GM18502 (cell line): ENCODE data around the gene GALNT10.

Experiments
- ATAC-seq: cut with Tn5 transposase; IDR thresholded peaks from one replicate; pipeline ENCODE4 v1.9.1; 2021; ENCODE audit warnings: mild to moderate bottlenecking; ENCODE audit not compliant: unreplicated experiment, poor library complexity

The GALNT10 gene

DNA sequence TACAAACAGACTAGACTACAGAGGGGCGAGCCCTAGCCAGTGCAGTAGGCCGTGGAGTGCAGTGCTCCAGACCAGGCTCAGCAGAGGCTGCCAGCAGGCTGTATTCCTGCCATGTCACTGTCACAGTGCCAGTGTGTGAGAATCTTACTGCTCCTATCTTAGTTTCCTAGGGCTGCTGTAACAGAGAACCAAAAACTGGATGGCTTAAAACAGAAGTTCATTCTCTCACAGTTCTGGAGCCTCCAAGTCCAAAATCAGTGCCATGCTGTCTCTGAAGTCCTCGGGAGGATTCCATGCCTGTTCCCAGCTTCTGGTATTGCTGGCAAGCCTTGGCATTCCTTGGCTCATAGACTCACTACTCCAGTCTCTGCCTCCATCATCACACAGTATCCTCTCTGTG is 180.3 kb downstream of the GALNT10 start:
- no peak for ATAC-seq

DNA sequence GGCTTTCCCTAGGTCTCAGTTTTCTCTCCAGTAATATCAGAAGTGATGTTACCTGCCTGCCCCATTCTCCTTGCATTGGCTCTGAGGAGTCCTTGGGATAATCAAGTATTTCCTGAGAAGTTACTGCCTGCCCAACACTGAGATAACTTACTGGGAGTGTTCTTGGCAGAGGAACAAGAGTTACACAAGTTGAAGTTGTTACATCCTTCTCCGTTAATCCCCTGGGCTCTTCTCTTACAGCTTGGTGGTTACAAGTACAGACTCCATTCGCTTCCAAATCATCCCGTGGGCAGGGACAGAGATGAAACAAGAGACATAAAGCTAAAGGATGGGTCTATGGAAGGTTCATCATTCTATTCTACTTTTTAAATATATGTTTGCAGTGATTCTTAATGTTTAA is 181.2 kb downstream of the GALNT10 start:
- ATAC-seq, result no peak

DNA sequence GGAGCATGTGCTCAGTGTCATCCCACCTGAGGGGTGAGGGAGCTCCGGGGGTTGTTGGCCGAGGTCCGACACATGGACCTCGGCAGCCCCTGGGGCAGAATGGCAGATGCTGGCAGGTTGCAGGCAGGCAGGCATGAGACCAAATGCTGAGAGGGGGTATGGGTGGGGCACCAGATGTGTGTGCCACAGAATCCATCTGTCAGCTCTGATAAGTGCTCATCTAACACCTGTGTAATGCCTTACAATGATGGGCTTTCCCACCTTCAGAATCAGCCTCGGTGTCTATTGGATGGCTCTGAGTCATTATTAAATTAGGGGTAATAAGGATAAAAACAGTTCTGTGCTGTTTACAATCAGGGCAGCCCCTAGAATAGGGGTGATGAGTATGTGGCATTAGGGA is 182.1 kb downstream of the GALNT10 start:
- ATAC-seq, result no peak

DNA sequence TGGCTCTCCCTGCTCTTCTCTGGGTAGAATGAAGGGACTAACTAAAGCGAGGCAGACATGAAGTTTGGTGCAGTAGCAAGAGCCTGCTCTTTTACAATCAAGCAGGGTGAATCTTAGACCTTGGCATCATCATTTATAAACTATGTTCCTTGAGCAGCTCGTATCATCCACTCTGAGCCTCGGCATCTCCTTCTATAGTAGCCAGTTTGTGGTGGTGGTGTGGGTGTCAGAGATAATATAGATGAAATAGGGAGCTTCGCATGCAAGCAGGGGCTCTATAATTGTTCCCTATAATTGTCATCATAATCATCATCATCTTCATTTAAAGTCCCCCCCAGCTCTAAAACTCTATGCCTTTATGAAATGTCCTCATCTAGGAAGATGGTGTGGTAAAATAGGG is 182.8 kb downstream of the GALNT10 start:
- ATAC-seq, result no peak

DNA sequence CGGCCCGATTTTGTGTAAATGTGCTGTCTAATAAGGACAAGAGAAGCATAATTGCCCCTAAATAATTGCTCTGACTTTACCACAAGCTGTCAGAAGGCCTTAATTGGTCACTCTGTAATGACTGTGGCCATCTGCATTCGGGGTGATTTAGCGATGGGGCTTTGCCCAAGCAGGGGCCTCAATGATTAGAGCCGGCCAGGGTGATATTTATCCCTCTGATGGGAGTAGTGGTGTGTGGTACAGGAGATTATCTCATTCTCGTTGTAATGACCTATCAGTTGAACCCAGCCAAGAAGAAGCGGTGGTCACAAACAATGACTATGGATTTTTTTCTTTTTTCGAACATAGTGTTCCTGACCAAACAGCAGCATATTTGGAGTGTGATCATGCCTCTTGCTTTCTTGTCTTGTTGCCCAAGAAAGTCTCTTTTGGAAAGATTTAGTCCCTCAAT is 183.2 kb downstream of the GALNT10 start:
- no peak for ATAC-seq

DNA sequence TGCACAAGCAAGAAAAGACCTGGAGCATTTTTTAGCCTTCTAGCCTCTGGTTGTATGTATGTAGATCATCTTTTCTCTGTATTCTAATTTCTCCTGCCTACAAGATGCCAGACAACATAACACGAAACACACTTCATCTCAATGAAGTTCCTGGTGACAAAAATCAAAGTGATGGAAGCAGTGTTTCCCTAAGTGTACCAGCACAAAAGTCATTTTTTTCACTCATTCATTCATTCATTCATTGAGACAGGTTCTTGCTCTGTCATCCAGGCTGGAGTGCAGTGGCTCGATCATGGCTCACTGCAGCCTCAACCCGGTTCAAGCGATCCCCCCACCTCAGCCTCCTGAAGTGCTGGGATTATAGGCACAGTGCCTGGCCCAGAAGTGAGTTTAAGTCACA is 183.7 kb downstream of the GALNT10 start:
- ATAC-seq, result no peak

GRCh38 chr5:154375329-154376008 is 184.9 kb downstream of the GALNT10 start:
- no peak for ATAC-seq

GRCh38 chr5:154376481-154376880 is 185.9 kb downstream of the GALNT10 start:
- no peak for ATAC-seq

- ATAC-seq, result no peak
These were observed 187.4 kb downstream of the GALNT10 start for GRCh38 chr5:154377754-154378533.

GRCh38 chr5:154380263-154380662 is 189.7 kb downstream of the GALNT10 start:
- no peak for ATAC-seq

DNA sequence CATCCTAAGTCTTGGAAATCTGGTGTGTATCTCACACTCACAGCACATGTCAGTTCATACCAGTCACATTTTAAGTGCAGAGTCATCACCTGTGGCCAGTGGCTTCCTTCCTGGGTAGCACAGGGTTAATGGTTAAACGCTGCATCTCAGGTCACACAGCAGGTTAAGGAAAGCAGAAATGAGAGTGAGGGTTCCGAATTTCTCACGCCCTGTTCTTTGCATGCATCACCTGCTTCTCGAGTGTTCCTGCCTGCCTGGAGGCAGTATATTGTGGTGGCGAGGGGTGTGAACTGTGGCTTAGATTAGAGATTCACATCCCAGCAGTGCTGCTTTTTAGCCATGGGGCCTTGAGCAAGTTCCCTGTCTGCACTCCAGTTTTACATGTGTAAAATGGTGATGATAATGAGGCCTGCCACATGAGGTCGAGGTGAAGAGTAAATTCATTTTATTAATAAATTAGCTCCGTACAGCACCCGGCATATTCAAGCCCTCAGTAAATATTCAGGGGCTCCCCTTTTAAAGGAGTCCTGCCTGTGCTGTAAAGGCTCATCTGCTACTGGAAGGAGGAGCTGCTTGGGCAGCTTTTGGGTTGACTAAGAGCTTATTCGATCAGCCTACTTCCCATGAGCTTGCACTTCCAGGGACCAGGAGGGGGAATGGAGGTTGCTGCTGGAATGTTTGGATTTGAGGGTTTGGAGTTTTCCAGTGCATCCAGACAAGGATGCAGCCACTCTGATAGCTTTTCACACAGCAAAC is 194.1 kb downstream of the GALNT10 start:
- peak; percentile 99 for ATAC-seq

DNA sequence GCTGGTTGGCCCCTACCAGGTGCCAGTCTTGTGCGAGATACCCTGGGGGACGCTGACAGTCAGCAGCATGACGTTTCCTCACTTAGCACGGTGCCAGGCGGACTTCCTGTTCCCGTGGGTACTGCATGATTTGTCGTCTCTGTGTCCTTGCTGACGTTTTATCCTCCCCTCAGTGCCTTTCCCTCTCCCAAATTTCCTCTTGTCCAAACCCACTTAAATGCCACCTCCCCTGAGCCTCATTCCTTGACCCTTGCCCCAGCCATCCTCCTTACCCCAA is 194.6 kb downstream of the GALNT10 start:
- no peak for ATAC-seq

DNA sequence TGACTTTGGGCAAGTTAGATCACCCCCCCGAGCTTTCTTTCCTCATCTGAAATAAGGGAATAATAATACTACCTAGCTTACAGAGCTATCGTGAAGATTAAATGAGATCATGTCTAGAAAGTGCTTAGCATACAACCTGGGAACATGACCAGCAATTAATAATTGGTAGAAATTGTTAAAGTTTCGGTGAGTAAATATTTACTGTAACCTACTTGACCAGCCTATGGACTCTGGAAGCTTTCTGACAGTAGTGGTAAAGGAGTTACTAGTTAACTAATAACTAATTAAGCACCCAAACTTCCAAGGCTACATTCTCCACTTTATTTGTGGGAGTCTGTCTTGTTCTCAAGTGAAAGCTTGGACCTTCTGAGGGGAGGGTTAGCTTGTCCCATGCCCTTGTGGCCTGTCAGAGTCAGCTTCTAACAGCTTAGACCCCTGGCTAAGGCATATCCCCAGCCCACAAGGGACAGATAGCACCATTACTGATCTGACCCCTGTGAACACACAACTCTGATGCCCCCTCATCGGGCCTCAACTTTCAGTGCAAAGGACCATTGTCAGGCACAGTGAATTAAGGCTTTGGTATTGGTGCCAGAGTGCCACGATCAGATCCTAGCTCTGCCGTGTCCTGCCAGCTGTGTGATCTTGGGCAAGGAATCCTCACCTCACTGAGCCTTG is 196.6 kb downstream of the GALNT10 start:
- no peak for ATAC-seq

- ATAC-seq, result no peak
These were observed 198.3 kb downstream of the GALNT10 start for GRCh38 chr5:154388842-154389241.

GRCh38 chr5:154390096-154390495 is 199.6 kb downstream of the GALNT10 start:
- no peak for ATAC-seq

GRCh38 chr5:154390746-154391359 is 200.3 kb downstream of the GALNT10 start:
- ATAC-seq, result no peak

GRCh38 chr5:154391788-154392187 is 201.3 kb downstream of the GALNT10 start:
- ATAC-seq, result no peak

GRCh38 chr5:154393850-154394249 is 203.3 kb downstream of the GALNT10 start:
- ATAC-seq, result no peak

- ATAC-seq, result no peak
These were observed 203.8 kb downstream of the GALNT10 start for GRCh38 chr5:154394307-154394706.

- peak; percentile 52 for ATAC-seq
These were observed 205.0 kb downstream of the GALNT10 start for GRCh38 chr5:154395407-154396106.
